Hematopoietic multipotent progenitor cell (in vitro differentiated cells): Measurements from ENCODE around the gene MLLT10. TPM values are rescaled to one million over a fixed set of nuclear protein-coding genes. Genes with fewer than 3 reads are reported as not detected.
"Not testable (repeated sequence)": the region's sequence is repeated elsewhere in the genome, so short reads cannot be mapped to it uniquely, and the experiment has no call there.

Source experiments
- DNase-seq, 3 donors: peaks; one replicate each; pipeline ENCODE4 v3.0.0-alpha.2; 2011 to 2015; ENCODE audit warnings: low read depth in 2 of 3, low spot score in 2 of 3
- total RNA-seq: library from RNA; depleted of rRNA; stranded (reverse); fragments of >200 nt; gene quantifications from one replicate; pipeline ENCODE4 v1.2.3, GENCODE V29; 2012

The MLLT10 gene
- total RNA-seq, 1 donor = 53.6 TPM

DNA sequence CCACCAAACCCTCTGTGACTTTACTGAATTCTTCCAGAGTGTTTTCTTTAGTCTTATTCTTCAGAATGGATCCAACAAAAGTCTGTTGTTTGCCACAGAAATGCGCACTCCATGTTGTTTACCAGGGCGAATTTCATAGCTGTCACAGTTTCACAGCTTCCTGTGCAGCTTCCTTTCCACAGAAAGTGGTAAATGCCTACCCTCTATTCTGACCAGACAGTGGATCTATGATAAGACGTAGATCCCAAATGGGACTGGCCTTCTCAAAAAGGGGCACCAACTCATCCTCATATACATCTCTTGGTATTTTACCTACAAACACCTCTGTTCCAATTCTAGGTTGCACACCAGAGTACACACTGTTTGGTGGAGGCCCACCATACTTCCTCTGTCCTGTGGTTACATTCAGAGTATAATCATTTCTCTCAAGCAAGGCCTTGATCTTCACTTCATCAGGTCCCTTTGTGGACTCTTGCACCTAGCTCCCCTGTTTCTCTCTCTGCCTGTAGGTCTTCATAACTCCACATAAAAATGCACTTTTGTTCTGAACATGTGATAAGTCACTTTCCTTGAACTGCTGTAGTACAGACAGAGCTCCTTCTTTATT is 91.7 kb downstream of the MLLT10 start:
- DNase-seq = no peak

DNA sequence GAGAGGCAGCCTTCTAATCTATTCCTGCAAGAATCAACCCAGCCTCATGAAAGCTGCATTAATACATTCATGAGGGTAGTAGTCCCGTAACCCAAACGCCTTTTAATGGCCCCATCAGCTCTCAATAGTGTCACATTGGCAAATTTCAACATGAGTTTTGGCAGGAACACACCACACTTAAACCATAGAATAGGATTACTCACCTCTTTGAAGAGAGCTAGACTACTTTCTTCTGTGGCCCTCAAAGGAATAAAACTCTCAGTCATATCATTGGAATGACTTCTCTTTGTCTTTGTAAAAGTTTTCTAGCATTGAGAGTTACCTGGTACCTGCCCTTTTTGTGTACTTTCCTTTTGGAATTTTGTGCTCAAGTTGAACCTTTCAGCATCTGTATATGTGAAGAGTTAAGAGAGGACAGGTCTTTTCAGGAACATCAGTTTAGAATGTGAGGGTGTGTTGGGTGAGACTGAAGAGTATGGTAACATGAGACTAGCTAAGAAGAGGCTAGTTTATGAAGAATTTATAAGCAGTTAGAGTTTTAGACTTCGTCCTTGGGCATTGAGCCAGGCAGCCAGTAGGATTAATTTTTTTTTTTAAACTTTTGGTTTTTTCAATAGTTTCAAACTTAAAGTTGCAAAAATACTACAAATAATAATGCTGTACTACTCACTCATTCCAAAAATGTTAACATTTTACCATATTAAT is 92.6 kb downstream of the MLLT10 start:
- no peak for DNase-seq

DNA sequence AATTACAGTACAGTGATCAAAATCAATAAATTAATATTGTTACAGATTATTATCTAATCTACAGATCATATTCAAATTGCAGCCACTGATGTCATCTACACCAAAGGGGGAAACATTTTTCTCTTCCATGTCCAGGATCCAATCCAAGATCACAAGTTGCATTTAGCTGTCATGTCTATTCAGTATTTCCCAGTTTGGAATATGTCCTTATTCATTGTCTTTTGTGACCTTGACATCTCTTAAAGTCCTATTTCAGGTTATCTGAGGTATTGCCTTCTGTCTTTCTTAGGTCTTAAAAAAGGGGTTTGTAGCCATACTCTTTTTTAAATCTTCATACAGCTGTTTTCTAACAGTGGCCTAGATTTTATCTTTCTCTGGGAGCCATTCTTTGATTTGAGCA is 93.3 kb downstream of the MLLT10 start:
- no peak for DNase-seq

DNA sequence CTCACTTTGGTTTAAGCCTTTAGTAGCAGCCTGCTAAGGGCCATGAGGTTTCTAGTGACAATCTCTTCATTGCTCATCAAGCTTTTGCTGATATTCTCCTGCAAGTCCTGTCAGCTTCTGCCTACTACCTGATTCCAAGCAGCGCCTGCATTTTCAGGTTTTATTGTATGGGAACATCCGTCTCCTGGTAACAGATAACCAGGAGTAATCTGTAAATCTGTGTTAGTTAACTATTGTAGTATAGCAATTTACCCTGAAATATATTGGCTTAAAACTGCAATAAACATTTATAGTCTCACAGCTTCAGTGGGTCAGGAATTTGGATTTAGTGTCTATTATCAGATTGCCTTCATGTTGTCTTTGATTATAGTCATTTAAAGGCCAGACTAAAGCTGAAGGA is 94.0 kb downstream of the MLLT10 start:
- DNase-seq = no peak

DNA sequence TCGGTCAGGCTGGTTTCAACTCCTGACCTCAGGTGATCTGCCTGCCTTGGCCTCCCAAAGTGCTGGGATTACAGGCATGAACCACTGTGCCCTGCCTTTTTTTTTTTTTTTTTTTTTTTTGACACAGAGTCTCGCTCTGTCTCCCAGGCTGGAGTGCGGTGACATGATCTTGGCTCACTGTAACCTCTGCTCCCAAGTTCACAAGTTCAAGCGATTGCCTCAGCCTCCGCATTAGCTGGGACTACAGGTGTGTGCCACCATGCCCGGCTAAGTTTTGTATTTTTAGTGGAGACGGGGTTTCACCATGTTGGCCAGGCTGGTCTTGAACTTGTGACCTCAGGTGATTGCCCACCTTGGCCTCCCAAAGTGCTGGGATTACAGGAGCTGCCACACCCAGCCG is 94.6 kb downstream of the MLLT10 start:
- not testable (repeated sequence) for DNase-seq

DNA sequence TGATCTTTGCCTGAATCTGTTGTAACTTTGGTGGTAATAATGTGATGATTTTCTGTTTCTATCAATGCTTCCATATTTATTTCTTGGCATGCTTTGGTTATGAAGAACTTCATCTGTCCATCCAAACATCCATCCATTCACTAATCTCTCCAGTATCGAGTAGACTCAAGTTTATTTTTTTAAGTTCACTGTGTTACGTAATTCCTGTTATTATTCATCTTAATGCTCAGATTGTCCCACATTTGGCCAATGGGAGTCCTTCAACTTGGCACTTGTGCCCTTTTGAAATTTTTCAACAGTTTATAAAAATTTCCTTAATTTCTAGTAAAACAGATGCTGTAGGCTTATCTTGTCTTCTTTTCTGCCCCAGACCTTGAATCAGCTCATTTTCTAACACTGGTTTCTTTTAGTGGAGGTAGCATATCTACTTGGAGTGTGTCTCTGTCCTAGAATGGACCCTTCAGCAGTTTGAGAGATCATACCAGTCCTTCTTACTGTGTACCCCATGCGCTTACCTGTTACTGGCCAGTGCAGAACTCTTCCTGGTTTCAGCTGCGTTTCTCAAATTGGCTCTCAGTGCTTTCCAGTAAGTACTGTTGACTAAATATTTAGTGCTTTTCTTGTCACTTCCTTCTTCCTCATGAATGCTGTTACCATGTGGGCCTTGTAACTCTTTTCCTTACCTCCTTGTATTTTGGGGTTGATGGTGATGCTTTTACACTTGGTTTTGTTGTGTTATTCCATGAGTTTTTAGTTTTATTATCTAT is 100.8 kb downstream of the MLLT10 start:
- DNase-seq = no peak

DNA sequence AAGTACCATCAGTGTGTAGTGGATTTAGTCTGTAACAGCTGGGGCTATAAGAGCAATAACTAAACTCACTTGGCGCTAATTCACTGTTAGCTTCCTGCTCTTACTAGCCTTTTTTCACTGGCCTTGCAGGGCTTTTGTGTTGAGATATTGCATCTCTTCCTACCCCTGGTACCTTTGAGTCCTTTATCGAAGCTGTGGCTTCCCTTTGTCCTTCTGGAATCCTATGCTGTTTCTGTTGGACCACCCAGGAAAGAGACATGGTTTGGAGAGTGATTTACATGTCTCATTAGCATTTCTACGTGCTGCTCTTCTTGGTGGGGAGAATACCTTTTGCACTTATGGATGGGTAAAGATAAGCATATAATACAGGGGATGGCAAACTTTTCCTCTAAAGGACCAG is 103.8 kb downstream of the MLLT10 start:
- DNase-seq = no peak

DNA sequence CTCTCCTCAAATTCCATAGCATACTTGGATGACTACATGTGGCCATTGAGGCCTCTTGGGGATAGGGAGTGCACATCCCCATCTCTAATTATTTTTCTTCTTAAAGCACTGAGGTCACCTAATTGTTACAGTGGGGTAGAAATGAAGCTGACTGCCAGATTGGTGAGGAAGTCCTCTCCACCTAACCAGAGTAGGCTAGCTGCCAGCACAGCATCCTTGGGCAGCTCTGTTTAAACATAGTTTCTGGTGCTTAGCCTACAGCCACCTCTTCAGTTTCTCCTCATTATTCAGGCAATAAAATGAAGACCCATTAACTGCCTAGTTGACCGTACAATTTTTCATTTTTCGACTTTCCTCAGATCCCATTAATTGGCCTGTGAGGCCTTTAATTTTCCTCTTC is 104.6 kb downstream of the MLLT10 start:
- DNase-seq = no peak

DNA sequence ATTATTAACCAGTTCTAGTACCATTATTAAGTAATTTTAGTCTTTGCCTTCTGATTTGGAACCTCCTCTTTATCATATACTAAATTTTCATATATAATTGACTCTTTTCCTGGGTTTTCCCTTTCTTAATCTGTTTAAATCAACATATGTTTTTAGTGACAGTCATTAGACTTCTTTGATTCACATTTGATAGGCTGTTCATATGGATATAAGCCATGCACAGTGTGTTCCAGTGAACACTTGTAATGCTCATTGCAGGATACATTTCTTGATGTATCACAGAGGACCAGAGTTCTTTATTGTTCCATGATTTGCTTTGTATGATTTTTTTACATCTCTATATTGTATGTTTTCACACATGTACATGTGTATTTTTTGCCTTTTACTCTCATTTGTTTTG is 114.0 kb downstream of the MLLT10 start:
- DNase-seq = no peak

DNA sequence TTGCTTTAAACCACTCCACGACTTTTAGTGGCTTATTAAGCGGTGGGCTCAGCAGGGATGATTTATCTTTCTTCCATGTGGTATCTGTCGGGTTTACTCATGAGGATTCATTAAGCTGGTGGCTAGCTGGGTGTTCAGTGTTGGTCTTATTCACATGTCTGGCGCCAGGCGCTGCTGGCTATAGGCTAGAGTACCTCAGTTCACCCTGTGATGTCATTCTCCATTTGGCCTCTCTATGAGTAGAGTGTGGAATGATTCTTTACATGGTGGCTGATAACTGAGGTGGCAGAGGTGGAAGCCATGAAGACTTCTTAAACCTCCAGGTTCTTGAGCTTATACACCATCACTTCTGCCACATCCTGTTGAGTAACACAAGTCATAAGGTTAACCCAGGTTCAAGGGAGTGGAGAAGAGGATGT is 115.4 kb downstream of the MLLT10 start:
- DNase-seq = no peak

DNA sequence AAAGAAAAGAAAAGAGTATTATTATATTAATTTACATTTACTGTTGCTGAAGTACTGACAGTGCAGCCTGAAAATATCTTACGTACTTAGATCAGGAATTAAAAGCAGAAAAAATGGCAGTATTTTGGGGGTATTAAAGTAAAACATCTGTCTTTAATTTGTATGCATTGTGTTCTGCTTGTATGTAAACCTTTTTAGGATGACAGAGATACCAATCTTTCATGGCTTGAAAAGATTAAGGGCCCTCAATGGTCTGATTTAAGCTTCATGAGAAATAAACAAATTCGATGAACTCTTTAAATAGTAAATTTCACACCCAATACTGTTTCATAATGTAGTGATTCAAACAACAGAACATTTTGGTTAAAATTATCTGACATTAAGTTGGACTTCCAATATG is 116.3 kb downstream of the MLLT10 start:
- no peak for DNase-seq

DNA sequence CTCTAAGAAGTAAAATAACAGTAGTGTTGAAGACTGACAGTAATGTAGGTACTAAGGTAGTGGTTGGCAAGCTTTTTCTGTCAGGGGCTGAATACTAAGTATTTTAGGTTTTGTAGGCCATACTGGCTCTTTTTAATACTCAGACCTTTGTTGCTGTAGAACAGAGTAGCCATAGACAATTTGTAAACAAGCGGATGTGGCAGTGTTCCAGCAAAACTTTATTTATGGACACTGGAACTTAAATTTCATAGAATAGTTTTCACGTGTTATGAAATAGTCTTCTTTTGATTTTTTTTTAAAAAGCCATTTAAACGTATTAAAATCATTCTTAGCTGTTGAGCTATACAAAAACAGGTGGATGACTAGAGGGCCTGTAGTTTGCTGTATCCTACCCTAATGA is 121.2 kb downstream of the MLLT10 start:
- no peak for DNase-seq

DNA sequence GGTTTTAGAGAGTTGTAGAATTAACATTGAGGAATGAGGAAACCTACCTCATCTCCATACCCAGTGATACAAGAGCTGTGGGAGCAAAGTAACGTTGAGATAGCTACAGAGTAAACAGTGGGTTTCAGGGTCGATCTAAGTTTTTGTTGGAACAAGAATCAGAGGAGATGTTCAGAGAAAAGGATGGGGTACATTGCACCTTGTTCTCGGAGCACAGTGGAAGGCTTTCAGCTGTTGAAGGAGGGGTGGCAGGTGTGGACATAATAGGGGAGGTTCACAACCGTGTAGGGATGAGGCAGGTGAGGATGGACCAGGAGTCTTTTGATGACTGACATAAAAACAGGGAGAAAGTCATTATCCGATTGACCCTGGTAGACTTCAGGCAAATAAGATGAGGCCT is 121.7 kb downstream of the MLLT10 start:
- DNase-seq = no peak

DNA sequence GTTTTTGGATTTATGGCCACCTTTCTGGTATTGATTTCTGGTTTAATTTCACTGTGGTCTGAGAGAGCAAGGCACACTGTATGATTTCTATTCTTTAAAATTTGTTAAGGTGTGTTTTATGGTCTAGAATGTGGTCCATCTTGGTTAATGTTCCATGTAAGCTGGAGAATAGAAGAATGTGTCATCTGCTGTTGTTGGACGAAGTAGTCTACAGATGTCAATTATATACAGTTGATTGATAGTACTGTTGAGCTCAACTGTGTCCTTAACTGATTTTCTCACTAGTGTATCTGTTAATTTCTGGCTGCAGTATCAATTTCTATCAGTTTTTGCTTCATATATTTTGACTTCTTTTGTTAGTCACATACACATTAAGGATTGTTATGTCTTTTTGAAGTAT is 127.1 kb downstream of the MLLT10 start:
- DNase-seq = no peak

DNA sequence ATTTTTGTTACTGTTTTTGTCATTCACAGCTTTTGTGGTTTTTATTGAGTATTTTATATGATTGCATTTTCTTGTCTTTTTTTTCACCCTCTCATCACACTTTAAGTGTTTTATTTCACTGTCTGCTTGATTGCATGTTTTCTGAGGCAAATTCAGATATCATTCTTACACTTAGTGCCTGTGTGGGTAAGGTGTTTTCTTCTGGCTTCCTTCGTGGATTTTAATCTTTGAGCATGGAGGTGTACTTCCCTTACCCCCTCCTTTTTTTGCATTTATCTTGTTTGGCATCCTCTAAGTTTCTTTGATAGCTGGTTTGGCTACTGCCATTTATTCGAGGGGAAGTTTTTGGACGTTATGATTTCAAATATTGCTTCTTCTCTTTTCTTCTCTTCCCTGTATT is 127.9 kb downstream of the MLLT10 start:
- DNase-seq = no peak

DNA sequence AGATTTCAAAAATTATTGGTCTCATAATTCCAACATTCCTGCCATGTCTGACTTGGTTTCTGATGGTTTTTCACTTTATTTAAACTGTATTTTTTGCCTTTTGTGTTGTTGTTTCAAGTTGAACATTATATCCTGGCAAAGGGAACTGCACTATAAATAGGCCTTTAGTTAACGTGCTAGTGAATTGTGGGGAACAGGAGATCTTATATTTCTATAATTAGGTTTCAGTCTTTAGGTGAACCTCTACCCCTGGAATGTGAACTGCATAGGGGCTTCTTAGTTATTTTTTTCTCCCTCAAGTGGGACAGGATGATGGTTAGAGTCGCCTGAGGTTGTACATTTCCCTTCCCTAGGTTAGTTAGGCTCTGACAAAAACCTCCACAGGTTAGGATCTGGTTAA is 128.6 kb downstream of the MLLT10 start:
- no peak for DNase-seq

DNA sequence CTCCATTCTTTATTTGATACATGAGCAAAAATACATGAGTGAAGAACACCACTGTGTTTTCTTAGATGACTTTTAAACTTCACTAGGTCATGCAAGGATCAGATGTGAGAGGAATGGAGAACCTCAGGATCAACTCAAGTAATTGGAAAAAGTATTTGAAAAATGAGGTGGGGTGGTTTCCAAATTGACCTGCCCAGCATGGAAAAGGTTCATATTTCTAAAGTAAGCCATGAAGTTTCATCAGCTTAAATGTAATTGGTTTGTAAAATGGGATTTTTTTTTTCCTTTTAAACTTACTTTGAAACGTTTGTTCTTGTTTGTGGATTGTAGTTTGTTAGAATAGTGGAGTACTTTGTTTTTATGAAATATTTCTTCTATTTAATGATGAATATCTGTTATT is 134.8 kb downstream of the MLLT10 start:
- DNase-seq = no peak

DNA sequence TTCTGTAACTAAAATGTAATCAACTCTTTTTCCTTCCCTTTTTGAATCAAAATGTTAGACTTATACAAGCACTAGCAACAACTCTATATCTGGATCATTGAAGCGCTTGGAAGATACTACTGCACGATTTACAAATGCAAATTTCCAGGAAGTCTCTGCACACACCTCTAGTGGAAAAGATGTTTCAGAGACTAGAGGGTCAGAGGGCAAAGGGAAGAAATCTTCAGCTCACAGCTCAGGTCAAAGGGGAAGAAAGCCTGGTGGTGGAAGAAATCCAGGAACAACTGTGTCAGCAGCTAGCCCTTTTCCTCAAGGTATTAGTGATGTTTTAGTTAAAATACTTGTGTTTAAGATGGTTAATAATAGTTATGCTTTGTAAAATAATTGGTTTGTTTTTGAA is 136.4 kb downstream of the MLLT10 start:
- no peak for DNase-seq

DNA sequence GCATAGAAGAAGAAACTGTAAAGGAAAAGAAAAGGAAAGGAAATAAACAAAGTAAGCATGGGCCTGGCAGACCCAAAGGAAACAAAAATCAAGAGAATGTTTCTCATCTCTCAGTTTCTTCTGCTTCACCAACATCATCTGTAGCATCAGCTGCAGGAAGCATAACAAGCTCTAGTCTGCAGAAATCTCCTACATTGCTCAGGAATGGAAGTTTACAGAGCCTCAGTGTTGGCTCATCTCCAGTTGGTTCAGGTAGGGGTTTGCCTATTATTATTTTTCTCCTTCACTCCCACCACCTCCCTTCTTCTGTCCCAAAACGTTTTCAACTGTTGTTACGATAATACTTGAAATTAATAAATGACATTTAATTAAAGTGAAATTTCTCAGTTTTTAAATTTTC is 139.6 kb downstream of the MLLT10 start:
- DNase-seq = no peak

DNA sequence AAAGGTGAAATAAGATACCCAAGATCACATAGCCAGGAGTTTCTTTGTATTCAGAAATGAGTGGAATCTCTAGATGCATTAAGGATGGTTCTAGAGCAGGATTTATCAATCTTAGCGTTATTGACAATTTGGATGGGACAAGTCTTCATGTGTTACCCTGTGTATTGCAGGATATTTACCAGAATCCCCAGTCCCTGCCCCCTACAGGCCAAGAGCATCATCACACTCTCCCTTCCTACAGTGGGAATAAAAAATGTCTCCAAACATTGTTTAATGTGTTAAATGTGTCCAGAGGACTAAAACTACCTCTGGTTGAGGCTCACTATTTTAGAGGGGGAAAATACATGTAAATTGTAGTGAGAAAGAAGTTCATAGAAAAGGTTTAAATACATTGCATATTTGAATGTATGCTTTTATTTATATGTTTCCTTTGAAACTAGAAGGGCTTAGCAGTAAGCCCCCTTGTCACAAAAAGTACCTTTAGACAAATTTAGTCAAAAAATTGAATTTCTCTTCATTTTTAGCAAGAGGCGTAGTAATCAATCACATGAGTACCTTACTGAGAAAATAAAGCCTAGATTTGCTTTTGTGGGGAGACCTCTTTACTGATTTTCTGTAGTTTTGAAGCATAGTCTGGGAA is 141.2 kb downstream of the MLLT10 start:
- peak in 2 of 3 donors; percentile 35 to 55 for DNase-seq

DNA sequence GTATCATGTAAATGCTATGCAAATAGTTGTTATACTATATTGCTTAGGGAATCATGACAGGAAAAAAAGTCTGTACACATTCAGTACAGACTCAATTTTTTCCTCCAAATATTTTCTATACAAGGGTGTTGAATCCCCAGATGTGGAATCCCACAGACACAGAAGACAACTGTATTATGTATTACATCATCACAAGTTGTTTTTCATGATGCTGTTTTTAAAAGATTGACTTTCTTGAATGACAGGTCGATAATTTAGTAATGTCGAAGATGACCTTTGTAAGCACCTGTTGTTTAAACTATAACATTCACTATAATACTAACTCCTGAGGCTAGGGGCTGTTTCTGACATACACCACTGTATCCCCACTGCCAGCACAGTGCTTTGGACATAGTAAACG is 143.5 kb downstream of the MLLT10 start:
- no peak for DNase-seq

DNA sequence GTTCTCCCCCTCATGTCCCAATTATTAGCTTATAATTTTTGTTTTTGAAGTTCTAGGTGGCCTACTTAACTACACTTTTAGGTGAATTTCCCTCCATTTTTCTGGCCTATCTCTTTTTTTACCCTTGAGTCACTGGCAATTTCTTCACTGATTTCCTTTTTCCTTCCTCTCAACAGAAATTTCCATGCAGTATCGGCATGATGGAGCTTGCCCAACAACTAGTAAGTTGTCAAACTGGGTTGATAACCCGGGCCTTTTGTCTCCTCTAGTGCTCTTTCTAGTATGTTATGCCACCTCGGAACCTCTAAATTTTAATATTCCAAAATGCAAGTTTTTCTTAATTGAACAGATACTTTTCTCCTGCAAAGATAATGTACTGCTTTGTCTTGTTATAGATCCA is 147.1 kb downstream of the MLLT10 start:
- DNase-seq = no peak
